PC-3 (cell line): Measurements from ENCODE around the gene TTC14. TPM values are rescaled to one million over a fixed set of nuclear protein-coding genes. Genes with fewer than 3 reads are reported as not detected.
"Not testable (repeated sequence)": the region's sequence is repeated elsewhere in the genome, so short reads cannot be mapped to it uniquely, and the experiment has no call there.

Experiments
- ATAC-seq: fragments of 200-7000 bp; cut with Tn5 transposase; 2 replicates; pipeline ENCODE4 v1.9.1; 2020; ENCODE audit warnings: mild to moderate bottlenecking, moderate library complexity
- BruUV-seq: library from RNA; stranded (reverse); fragments of 400-500 nt; replicated peaks from 2 replicates; lab custom pipeline; 2021; lab: Mats Ljungman, UMichigan
- CTCF ChIA-PET: fragments of 300-600 bp; sonication (Branson Sonifier 250); formaldehyde crosslinking; loops from one replicate; lab custom pipeline; 2022; ENCODE audit warnings: antibody characterized with exemption; lab: Charles Lee
- POLR2A ChIA-PET: fragments of 300-600 bp; sonication (Branson Sonifier 250); formaldehyde crosslinking; loops from one replicate; lab custom pipeline; 2022; ENCODE audit warnings: antibody characterized with exemption; ENCODE audit not compliant: unreplicated experiment; lab: Charles Lee
- DNase-seq: peaks from one replicate; pipeline ENCODE4 v3.0.0-alpha.2; 2015
- H2AFZ ChIP-seq: fragments of 300-600 bp; sonication (generic); 2 replicates; pipeline ENCODE4 v1.6.0; 2016; ENCODE audit warnings: antibody characterized with exemption, low read length
- H3F3A ChIP-seq: fragments of 300-600 bp; sonication (generic); one replicate; pipeline ENCODE4 v1.6.0; 2017; ENCODE audit warnings: antibody characterized with exemption, low read length, control low read depth, mild to moderate bottlenecking; ENCODE audit not compliant: unreplicated experiment
- H3K27ac ChIP-seq: fragments of 300-600 bp; sonication (generic); 2 replicates; pipeline ENCODE4 v1.5.1; 2016; ENCODE audit warnings: mild to moderate bottlenecking, low read length
- H3K27me3 ChIP-seq: fragments of 300-600 bp; sonication (generic); 2 replicates; pipeline ENCODE4 v1.6.1; 2016; ENCODE audit warnings: low read length, mixed read lengths
- H3K36me3 ChIP-seq: fragments of 300-600 bp; sonication (generic); 2 replicates; pipeline ENCODE4 v1.6.1; 2016; ENCODE audit warnings: low read depth, mixed run types, low read length, mixed read lengths
- H3K4me1 ChIP-seq: fragments of 300-600 bp; sonication (generic); 2 replicates; pipeline ENCODE4 v1.5.1; 2016; ENCODE audit warnings: low read length; ENCODE audit not compliant: insufficient read depth
- H3K4me2 ChIP-seq: fragments of 300-600 bp; sonication (generic); 2 replicates; pipeline ENCODE4 v1.6.0; 2016; ENCODE audit warnings: low read length
- H3K4me3 ChIP-seq: fragments of 300-600 bp; sonication (generic); 2 replicates; pipeline ENCODE4 v1.5.1; 2016; ENCODE audit warnings: mild to moderate bottlenecking, low read length, mixed read lengths
- H3K79me2 ChIP-seq: fragments of 300-600 bp; sonication (generic); 2 replicates; pipeline ENCODE4 v1.6.1; 2017; ENCODE audit warnings: low read length, mixed read lengths
- H3K9ac ChIP-seq: fragments of 300-600 bp; sonication (generic); 2 replicates; pipeline ENCODE4 v1.6.0; 2016; ENCODE audit warnings: mild to moderate bottlenecking, low read length
- H3K9me2 ChIP-seq: fragments of 300-600 bp; sonication (generic); replicated peaks from 2 replicates; pipeline ENCODE4 v1.6.1; 2016; ENCODE audit warnings: mixed run types, low read length, mixed read lengths
- H3K9me3 ChIP-seq: fragments of 300-600 bp; sonication (generic); 2 replicates; pipeline ENCODE4 v1.6.1; 2016; ENCODE audit warnings: low read length, mixed read lengths
- H4K20me1 ChIP-seq: fragments of 300-600 bp; sonication (generic); 2 replicates; pipeline ENCODE4 v1.6.1; 2016; ENCODE audit warnings: low read length, mixed read lengths
- EZH2 ChIP-seq: fragments of 300-600 bp; sonication (generic); IDR thresholded peaks from one replicate; pipeline ENCODE4 v1.6.1; 2017; ENCODE audit warnings: antibody characterized with exemption, mild to moderate bottlenecking, low read length; ENCODE audit not compliant: unreplicated experiment
- EZH2phosphoT487 ChIP-seq: fragments of 300-600 bp; sonication (generic); IDR thresholded peaks from 2 replicates; pipeline ENCODE4 v1.6.1; 2018; ENCODE audit warnings: mild to moderate bottlenecking, antibody characterized with exemption, low read length, borderline replicate concordance
- intact Hi-C: fragments of 100-400 bp; cut with micrococcal nuclease; formaldehyde crosslinking; loops from 2 replicates; pipeline ENCODE4 v1.9.0; 2023
- total RNA-seq: library from RNA; depleted of rRNA; stranded (reverse); fragments of >200 nt; gene quantifications from 2 replicates; pipeline ENCODE4 v1.2.3, GENCODE V29; 2014
- TF ChIP-seq, protein P1 (sequence below): fragments of 300-600 bp; sonication (generic); conservative IDR thresholded peaks from 2 replicates; pipeline ENCODE4 v1.5.1; 2017; ENCODE audit warnings: antibody characterized with exemption, low read depth, mild to moderate bottlenecking, low read length

The TTC14 gene
- total RNA-seq, 1 experiment from 2014 or later: 18.0 TPM

DNA sequence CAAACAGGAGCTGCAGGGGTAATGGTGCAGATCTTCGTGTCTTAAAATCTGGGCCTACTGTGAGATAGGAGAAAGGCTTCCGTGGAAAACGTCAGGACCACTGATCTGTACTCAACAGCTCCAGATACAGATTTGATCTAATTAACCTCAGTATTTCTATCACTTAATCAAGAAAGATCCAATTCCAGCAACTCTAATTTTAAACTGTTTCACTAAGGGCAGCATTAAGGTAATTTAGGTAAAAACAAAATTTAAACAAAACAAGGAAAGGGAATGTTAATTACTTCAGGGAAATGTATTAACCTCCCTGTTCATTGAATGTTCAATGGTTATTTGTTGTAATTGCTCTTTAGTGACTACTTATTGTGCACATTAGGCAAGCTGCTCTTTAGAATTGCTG lies 26.4 kb upstream of the TTC14 start:
- H3K4me1 ChIP-seq: no peaks in the 10 kb centered on the region
- no peaks in the 10 kb centered on the region for H3K79me2 ChIP-seq
- no peak overlapping the region for H2AFZ ChIP-seq
- no peaks in the 10 kb centered on the region for H3K36me3 ChIP-seq
- ChIA-PET CTCF (no interaction called here), POLR2A (no interaction called here)
- DNase-seq (no peak), ATAC-seq (no peak)
- no peaks in the 10 kb centered on the region for H3K9me3 ChIP-seq
- no peak overlapping the region for H3K4me2 ChIP-seq
- TF ChIP-seq EZH2phosphoT487: no peak
- no peak for TF ChIP-seq EZH2
- TF ChIP-seq, protein P1, sequence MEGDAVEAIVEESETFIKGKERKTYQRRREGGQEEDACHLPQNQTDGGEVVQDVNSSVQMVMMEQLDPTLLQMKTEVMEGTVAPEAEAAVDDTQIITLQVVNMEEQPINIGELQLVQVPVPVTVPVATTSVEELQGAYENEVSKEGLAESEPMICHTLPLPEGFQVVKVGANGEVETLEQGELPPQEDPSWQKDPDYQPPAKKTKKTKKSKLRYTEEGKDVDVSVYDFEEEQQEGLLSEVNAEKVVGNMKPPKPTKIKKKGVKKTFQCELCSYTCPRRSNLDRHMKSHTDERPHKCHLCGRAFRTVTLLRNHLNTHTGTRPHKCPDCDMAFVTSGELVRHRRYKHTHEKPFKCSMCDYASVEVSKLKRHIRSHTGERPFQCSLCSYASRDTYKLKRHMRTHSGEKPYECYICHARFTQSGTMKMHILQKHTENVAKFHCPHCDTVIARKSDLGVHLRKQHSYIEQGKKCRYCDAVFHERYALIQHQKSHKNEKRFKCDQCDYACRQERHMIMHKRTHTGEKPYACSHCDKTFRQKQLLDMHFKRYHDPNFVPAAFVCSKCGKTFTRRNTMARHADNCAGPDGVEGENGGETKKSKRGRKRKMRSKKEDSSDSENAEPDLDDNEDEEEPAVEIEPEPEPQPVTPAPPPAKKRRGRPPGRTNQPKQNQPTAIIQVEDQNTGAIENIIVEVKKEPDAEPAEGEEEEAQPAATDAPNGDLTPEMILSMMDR: no peak
- no peaks in the 10 kb centered on the region for H3K27me3 ChIP-seq
- intact Hi-C loops: no loop called here
- H3F3A ChIP-seq: no peaks in the 10 kb centered on the region
- H4K20me1 ChIP-seq: no peaks in the 10 kb centered on the region
- no peak overlapping the region for H3K4me3 ChIP-seq
- H3K9me2 ChIP-seq: no peaks in the 10 kb centered on the region
- H3K9ac ChIP-seq: no peak overlapping the region
- no TSS peak for BruUV-seq
- no peak overlapping the region for H3K27ac ChIP-seq

DNA sequence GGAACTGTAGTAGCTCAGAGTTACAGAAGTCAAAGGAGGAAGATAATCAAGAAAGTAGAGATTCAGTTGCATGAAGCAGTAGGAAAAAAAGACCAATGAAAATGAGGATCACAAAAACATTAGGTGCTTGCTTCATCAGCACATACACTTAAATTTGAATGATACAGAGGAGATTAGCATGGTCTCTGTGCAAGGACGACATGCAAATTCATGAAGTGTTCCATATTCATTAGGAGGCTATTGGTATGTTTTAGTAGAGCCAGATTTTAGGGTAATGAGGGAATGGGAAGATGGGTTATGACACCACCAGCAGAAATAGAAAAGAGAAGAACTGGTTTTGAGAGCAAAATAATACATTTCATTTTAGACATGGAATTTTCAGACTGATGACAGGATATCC lies 21.0 kb upstream of the TTC14 start:
- no TSS peak for BruUV-seq
- Histone ChIP-seq H3F3A (no peaks in the 10 kb centered on the region), H3K36me3 (no peaks in the 10 kb centered on the region), H3K4me2 (no peak overlapping the region), H3K4me1 (no peaks in the 10 kb centered on the region), H3K79me2 (no peaks in the 10 kb centered on the region), H3K9ac (no peak overlapping the region), H3K27ac (no peak overlapping the region), H3K9me3 (no peaks in the 10 kb centered on the region), H3K9me2 (no peaks in the 10 kb centered on the region), H2AFZ (no peak overlapping the region), H3K27me3 (no peaks in the 10 kb centered on the region), H3K4me3 (no peak overlapping the region), H4K20me1 (no peaks in the 10 kb centered on the region)
- DNase-seq: no peak
- ChIA-PET CTCF (no interaction called here), POLR2A (no interaction called here)
- ATAC-seq: no peak
- no peak for TF ChIP-seq EZH2
- TF ChIP-seq EZH2phosphoT487: no peak
- TF ChIP-seq, protein P1: no peak
- intact Hi-C loops: loop anchor here (5.0 kb wide), 1 partner anchor 329 kb away; no protein-coding TSS in a partner anchor

- no peak for TF ChIP-seq EZH2
- TF ChIP-seq EZH2phosphoT487: no peak
- TF ChIP-seq, protein P1: no peak
- Histone ChIP-seq H3K27ac (no peak overlapping the region), H3F3A (no peaks in the 10 kb centered on the region), H2AFZ (no peak overlapping the region), H3K4me2 (no peak overlapping the region), H4K20me1 (no peaks in the 10 kb centered on the region), H3K79me2 (no peaks in the 10 kb centered on the region), H3K4me1 (peaks cover 11% of the 10 kb centered on the region), H3K36me3 (no peaks in the 10 kb centered on the region), H3K9ac (no peak overlapping the region), H3K9me3 (no peaks in the 10 kb centered on the region), H3K9me2 (no peaks in the 10 kb centered on the region), H3K27me3 (no peaks in the 10 kb centered on the region), H3K4me3 (no peak overlapping the region)
- intact Hi-C loops: loop anchor here (10.0 kb wide), 1 partner anchor 556 kb away; the partner anchor contains the start of gene PEX5L
- ChIA-PET CTCF (no interaction called here), POLR2A (no interaction called here)
- DNase-seq: no peak
- no peak for ATAC-seq
- BruUV-seq: no TSS peak
These were observed 11.6 kb upstream of the TTC14 start for GRCh38 chr3:180590396-180590795.

DNA sequence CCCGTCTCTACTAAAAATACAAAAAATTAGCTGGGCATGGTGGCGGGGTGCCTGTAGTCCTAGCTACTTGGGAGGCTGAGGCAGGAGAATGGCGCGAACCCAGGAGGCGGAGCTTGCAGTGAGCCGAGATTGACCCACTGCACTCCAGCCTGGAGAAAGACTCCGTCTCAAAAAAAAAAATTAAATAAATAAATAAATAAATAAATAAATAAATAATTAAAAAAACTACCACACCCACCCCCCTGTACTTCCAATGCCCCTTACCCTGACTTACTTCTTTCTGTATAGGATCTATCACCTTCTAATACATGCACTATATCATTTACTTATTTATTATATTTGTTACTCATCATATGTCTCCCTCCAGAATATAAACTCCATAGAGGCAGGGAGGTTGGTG lies 8.3 kb upstream of the TTC14 start:
- H3K27me3 ChIP-seq, H4K20me1 ChIP-seq, DNase-seq, BruUV-seq, ATAC-seq, H3K9me2 ChIP-seq, H3K36me3 ChIP-seq, H3F3A ChIP-seq, CTCF ChIA-PET, H3K79me2 ChIP-seq, H3K4me2 ChIP-seq, H2AFZ ChIP-seq, H3K27ac ChIP-seq, H3K4me3 ChIP-seq, POLR2A ChIA-PET, H3K9me3 ChIP-seq, H3K9ac ChIP-seq: not testable (repeated sequence)
- peaks cover 11% of the 10 kb centered on the region for H3K4me1 ChIP-seq
- intact Hi-C loops: loop anchor here (2.0 to 10.0 kb wide), 5 partner anchors 59 to 559 kb away; partner anchors contain the start of gene PEX5L
